Hematopoietic multipotent progenitor cell treated with erythropoietin and hydrocortisone succinate and interleukin-3 and kit ligand, for 15 days (in vitro differentiated cells): ENCODE data around the gene PHTF1.
"Not testable (repeated sequence)": the region's sequence is repeated elsewhere in the genome, so short reads cannot be mapped to it uniquely, and the experiment has no call there.

Experiments
- DNase-seq: peaks from one replicate; pipeline ENCODE4 v3.0.0-alpha.2; 2015; ENCODE audit warnings: low spot score

The PHTF1 gene

DNA sequence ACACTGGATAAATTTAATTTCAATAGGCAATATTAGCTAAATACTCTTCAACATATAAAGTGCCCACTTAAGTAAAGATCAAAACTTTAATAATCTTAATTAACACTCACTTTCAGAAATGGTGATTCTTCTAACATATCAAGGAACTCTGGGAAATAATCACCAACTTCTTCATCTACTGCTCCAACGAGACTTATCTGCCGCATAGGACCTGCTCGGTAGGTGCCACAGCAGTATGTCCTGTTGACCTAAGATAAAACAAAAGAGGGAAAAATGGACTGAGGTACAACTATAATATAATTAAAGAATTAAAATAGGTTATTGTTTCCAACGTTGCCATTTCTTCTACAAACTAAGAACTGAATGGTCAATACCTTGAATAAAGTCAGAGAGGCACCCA is 18.3 kb upstream of the PHTF1 start:
- DNase-seq: peak; percentile 58

DNA sequence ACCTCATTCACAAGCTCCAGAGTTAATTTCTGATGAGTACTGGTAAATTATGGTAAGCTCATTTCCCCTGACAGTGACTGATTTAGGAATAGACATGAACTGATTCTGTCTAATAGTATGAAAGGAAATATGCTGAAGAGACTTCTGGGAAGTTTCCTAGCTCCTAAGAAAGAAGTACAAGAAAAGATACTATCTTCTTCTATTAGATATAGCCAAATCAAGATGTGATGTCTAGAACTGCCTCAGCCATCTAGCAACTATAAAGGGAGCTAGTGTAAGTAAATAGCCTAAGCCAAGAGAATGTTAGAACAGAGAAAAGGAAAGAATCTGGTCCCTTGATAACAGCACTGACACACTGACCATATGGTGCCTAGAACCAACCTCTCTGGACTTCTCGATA is 10.7 kb upstream of the PHTF1 start:
- no peak for DNase-seq

DNA sequence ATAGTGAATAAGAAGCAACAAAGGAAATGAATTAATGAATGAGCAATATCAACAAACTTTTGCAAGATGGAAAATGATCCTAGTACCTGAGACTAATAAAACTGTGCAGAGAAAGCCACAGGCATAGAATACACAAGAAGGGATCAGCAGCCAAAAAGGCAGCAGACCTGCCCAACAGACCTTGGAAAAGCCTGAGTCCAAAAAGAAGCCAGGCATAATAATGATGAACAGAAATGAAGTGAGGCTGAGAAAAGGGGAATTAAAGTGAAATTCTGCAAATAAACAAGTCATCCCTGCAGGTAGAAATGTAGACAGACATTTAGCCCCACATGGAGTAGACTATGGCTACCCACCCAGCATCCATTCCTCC is 10.3 kb upstream of the PHTF1 start:
- no peak for DNase-seq

DNA sequence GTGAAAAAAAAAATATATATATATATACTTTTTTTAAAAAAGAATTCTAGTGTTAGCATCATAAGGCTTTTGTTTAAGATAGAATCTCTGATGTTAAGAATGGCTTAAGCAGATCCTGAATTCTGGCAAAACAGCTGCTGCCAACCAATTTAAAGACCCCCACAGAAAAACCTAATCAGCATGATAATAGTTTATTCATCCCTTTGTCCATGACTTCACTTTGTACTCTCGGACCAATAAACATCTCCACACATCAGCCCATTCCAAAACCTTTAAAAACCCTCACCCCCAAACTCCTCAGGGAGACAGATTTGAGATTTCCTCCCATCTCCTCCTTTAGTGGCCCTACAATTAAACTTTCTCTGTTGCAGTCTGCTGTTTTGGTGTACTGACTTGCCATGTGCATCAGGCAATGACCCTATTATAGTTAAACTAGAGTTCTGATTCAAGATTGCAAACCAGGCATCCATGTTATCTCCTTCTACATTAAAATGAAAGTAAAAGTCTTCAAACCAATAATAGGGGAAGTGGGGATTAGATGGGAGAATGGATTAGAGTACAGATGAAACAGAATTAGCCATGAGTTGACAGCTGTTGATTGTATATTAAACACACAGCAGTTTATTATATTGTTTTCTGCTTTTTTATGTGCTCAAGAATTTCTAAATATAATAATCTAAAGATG is 9.8 kb upstream of the PHTF1 start:
- no peak for DNase-seq

DNA sequence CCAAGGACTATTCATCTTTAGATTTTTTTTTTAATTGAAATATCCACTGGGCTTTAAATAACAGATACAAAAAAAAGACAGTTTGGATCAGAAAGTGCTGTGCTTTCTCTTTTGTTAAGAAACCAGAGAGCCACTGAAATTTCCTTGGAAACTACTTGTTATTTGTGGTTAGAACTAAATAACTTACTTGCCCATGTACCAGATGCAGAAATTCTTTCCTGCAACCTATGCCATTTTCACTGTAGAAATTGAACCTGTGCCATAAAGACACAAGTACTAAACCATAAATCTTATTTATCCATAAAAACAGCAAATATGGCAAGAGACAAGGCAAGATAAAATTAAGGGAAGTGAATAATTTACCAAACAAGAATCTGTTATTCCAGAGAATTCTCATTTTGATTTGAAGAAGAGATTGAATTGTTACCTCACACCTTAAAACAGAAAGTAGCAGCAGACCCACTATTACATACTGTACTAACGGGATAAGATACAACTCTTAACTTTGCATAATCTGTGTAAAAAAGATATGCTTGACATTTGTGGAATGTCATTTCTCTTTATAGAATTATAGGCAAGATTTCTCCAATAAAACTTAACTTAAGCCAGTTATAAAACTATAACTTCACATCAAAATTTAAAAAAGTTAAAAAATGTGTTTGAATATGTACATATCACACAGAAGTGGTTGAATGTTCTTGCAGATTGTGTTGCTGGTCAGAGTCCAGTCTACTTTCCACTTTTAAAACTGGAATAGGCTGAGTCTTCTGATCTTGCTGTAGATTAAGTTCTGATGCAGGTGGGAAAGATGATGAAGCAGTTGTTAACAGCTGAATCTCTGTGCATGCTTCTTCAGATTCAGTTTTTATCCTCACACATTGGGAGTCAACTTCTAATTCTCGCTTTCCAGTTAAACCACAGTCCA is 6.3 kb upstream of the PHTF1 start:
- DNase-seq: no peak

DNA sequence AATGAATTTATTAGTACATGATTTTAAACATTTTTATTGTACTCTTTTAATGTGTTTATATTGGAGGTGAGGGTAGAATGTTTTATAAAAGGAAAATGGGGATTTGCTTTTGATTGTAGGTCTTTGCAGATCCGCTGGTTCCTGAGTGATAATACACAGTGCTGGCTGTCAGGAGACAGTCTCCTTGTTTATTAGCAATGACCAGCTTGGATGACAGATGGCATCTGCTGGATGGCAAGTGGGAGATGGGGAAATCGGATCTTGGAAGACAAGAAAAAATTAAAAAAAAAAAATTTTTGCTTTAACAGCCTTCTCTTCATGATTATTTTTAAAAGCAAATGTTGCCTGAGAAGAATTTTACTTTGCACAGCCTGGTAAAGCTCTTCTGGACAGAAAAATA is 4.4 kb upstream of the PHTF1 start:
- no peak for DNase-seq

DNA sequence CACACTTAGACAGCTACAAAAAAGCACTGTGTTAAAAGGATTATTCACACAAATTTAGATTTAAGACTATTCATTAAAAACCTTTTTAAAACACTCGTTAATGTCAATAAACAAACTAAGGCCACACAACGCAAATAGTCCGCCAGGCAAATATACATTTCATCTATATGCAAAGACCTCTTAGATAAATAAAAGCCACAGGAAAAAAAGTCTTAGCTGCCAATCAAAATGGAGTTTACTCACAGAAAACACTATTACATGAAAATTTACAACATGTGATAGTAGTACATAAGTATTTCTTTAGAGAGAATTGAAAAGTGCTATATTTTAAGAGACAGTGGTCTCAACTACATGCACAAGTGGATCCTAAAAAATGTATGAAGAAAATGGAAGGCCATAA is 2.7 kb upstream of the PHTF1 start:
- no peak for DNase-seq

DNA sequence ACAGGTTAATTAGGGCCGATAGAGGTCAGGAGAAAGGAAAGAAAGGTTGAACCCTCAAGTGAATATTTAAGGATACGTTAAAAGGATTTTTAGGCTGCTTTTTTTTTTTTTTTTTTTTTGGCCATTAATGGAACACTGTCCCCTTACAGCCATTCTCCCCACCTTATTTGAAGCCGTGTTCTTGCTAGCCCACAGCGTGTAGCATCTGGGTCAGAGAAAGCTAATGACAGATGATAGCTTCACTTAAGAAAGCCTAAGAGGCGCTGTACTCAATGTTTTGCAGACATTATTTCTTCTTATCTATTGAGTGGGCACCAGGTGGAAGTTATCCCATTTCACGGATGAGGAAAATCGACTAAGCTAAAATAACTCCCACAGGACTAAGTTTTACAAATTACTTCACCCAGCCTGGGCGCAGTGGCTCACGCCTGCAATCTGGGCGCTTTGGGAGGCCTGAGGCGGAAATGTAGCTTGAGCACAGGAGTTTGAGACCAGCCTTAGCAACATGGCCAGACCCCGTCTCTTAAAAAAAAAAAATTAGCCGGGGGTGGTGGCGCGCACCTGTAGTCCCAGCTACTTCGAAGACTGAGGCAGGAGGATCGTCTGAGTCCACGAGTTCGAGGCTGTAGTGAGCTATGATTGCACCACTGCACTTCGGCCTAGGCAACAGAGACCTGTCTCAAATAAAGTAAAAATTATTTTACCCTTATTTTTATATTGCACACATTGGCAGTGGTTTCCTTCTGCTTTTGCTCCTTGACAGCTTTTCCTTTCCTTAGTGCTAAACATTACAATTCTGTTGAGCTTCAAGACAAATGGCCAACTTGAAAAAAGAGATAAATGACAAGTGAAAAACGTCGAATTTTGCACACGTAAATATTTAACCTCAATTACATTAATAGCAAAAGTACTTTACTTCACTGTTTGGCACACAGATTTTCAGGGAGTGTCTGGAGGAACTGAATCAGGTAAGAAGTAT is 1.1 kb upstream of the PHTF1 start:
- no peak for DNase-seq

DNA sequence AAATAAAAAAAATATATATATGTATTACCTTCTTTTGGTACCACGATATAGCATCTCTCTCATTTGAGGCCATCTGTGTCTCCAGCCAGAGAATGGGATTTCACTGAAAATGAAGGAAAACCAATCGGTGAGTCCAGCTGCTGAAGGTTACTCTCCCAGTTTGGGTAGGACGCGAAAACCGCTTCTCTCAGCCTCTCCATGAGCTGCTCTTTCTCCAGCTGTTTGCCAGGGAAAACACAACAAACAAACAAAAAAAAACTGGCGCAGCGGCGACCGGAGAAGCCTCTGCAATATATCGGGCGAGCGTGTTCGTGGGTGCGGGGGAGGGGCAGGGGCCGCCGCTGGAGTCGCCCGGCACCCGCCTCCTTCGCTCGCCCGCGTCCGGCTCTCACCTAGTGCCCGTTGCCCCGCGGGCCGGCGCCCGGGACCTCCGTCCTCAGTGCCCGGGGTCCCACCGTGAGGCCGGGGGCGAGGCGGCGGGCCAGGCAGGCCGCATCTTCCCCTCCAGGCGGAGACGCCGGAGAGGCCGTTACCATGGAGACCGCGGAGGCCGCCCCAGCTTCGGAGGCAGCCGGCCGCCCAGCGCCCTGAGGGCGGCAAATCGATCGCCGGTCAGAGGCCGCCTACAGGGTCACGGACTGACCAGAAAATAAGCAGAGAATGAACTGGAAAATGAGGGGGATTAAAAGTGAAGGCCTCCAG is 504 bp downstream of the PHTF1 start:
- DNase-seq: peak; percentile 69

DNA sequence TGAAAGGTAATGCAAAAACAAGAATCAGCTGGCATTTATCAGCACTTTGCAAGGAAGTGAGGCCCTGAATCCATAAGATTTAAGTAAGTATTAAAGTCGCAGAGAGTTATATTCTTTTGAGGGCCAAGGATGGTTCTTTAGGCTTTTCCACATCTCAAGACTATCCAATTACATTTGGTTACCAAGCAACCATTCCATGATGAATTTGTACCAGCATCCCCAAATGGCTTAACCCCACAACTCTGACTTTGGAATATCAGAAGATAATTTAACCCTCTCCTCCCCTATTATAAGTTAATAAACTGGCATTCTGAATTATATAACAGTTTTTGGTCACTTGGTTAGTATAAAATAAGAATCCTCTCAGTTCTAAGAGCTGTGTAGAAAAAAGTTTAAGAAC is 2.8 kb downstream of the PHTF1 start:
- DNase-seq: no peak

DNA sequence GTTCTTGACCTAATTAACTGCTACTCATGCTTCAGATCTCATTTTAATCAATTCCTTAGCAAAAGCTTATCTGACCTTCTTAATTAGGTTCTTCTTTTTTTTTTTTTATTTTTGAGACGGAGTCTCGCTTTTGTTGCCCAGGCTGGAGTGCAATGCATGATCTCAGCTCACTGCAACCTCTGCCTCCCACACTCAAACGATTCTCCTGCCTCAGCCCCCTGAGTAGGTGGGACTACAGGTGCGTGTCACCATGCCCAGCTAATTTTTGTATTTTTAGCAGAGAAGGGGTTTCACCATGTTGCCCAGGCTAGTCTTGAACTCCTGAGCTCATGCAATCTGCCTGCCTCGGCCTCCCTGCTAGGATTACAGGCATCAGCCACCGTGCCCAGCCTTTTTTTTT is 6.0 kb downstream of the PHTF1 start:
- DNase-seq: not testable (repeated sequence)

DNA sequence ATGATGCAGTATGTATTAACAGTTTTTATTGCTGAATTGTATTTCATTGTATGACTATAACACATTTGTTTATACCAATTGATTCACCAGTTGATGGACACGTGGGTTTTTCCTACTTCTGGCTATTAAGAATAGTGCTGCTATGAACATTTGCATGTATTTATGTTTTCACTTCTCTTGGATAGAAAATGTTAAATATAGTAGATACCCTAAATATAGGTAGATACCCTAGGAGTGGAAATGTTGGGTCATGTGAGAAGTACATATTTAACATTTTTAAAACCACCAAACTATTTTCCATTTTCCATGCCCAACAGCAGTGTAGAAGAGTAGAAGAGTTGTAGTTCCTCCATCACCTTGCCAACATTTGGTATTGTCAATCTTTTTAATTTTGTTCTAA is 7.8 kb downstream of the PHTF1 start:
- DNase-seq: no peak

DNA sequence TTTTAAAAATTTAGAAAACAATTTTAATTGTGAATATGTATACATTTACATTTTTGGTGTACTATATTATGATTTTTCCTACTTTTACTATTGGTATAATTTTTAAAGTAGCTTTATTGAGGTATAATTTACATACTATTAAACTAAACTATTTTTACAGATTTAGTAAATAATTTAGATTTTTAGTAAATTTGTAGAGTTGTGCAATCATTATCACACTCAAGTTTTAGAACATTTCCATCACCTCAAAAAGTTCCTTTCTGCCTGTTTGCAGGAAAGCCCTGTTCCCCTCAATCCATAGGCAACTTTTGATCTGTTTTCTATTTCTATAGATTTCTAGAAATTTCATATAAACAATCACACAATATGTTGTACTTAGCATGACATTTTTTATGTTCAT is 8.2 kb downstream of the PHTF1 start:
- DNase-seq: no peak

DNA sequence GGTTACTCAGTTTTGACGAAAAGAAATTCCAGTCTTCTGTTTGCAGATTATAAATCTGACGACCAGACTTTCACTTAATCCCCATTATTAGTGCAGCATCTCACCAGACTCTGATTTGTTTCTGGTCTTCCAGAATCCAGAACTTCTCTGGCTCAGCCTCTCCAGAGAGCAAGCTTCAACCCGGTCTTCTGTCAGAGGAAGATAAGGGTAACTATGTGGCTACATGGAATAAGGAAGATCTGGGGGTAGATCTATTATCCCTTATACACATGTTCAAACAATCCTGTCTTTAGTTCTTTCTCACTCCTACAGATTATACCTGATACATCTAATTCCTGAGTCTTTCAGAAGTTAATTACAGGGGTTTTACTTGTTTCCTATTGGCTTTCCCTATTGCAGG is 9.9 kb downstream of the PHTF1 start:
- DNase-seq: no peak

DNA sequence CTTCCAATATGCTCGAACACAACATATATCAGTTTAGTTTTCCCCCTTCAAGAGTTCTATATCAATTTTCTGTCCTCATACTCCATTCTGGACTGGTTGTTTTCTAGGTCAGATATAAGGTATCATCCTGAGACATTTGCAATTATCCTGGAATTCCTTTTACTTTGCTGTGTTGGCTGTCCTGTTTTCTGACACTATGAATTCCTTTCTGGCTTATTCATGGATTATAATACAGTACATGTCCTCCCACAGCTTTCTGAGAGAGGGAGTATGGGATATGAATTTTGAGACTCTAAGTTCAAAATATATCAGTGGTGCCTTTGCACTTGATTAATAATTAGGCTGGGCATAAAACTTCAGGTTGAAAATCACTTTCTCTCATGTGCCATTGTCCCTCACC is 11.9 kb downstream of the PHTF1 start:
- no peak for DNase-seq

DNA sequence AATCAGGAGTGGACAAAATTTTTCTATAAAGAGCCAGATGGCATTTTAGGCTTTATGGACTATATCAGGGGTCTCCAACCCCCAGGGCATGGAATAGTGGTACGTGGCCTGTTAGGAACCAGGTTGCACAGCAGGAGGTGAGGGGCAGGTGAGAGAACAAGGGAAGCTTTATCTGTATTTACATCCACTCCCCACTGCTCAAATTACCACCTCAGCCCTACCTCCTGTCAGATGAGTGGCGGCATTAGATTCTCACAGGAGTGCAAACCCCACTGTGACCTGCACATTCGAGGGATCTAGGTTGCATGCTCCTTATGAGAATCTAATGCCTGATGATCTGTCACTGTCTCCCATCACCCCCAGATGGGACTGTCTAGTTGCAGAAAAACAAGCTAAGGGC is 13.9 kb downstream of the PHTF1 start:
- no peak for DNase-seq

DNA sequence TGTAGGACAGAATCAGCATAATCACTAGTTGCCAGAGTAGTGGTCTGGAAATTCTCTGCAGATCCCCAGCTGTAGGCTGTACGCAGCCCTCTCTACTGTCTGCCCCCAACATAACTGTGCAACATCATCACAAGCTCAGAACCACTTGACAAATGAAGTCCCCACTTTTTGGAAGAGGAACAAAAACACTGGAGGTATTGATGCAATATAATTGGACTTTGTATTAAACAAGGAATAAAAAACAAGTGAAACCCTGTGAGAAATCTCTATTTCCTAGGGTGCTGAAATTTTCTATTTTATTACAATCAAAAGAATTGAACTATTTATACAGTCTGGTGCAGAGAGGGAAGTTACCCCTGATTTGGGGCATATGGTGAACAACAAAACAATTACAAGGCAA is 15.2 kb downstream of the PHTF1 start:
- no peak for DNase-seq

DNA sequence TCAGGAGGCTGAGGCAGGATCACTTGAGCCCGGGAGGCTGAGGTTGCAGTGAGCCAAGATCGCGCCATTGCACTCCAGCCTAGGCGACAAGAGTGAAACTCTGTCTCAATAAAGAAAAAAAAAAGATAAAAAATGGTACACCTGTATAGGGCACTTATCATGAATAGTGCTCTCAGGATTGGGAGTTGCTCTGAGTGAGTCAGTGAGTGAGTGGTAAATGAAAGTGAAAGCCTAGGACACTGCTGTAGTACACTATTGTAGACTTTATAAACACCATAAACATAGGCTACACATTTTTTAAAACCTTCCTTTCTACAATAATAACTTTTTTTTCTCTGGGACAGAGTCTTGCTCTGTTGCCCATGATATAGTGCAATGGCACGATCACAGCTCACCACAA is 16.8 kb downstream of the PHTF1 start:
- no peak for DNase-seq

DNA sequence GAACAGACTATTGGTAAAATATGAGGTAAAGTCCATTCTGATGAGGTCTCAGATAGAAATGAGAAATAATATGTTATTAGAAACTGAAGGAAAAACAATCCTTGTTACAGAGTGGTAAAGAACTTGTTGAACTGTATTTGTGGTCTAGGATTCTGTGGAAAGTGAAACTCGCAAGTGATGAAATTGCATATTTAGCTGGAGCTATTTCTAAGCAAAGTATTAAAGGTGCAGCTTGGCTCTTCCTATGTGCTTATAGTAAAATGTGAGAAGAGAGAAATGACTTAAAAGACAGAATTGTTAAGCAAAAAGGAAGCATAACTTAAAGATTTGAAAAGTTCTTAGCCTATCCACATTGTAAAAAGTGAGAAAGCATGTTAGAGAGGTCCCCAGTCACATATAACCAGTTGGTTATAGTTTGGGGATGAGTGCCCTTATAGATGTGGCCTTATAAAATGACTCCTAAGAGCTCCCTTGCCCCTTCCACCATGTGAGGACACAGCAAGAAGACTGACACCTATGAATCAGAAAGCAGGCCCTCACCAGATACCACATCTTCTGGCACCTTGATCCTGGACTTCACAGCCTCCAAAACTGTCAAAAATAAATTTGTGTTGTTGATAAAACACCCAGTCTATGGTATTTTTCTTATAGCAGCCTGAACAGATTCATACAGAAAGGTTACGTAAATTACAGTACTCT is 24.8 kb downstream of the PHTF1 start:
- no peak for DNase-seq

DNA sequence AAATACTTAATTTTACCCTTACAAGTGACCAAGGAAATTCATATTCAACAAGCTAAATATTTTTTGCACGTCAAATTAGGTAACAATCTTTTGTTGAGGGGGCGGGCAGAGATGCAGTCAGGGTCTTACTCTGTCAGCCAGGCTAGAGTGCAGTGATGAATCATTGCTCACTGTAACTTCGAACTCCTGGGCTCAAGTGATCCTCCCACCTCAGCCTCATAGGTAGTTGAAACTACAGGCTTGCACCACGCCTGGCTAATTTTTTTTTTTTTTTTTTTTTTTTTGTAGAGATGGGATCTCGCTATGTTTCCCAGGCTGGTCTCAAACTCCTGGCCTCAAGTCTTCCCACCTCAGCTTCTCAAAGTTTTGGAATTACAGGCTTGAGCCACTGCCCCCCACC is 26.5 kb downstream of the PHTF1 start:
- no peak for DNase-seq

DNA sequence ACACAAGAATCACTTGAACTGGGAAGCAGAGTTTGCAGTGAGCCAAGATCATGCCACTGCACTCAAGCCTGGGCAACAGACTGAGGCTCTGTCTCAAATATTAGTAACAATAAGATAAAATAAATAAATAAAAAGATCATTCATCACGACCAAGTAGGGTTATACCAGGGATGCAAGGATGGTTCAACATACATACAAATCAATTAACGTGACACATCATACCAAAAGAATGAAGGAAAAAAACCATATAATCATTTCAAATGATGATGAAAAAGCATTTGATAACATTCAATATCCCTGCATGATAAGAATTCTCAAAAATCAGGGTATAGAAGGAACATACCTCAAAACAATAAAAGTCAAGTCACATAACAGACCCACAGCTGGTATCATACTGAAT is 38.3 kb downstream of the PHTF1 start:
- DNase-seq: no peak
